Ishikawa (cell line): ENCODE measurements around the gene SYMPK.

ENCODE experiments used
- CEBPB ChIP-seq: IDR thresholded peaks from 2 replicates; pipeline ENCODE4 v1.6.1; 2012
- EP300 ChIP-seq: IDR thresholded peaks from 2 replicates; pipeline ENCODE4 v1.6.1; 2012; ENCODE audit warnings: borderline replicate concordance
- MAX ChIP-seq: IDR thresholded peaks from 2 replicates; pipeline ENCODE4 v1.6.1; 2012
- NFIC ChIP-seq: IDR thresholded peaks from 2 replicates; pipeline ENCODE4 v1.6.1; 2012
- RAD21 ChIP-seq: IDR thresholded peaks from 2 replicates; pipeline ENCODE4 v1.6.1; 2012; ENCODE audit warnings: low read depth
- REST ChIP-seq: IDR thresholded peaks from 2 replicates; pipeline ENCODE4 v1.6.1; 2012; ENCODE audit warnings: low read depth, mild to moderate bottlenecking
- TAF1 ChIP-seq: IDR thresholded peaks from 2 replicates; pipeline ENCODE4 v1.6.1; 2012; ENCODE audit warnings: low read depth, mild to moderate bottlenecking
- TCF12 ChIP-seq: IDR thresholded peaks from 2 replicates; pipeline ENCODE4 v1.6.1; 2012; ENCODE audit warnings: low read depth
- TEAD4 ChIP-seq: IDR thresholded peaks from 2 replicates; pipeline ENCODE4 v1.6.1; 2012
- USF1 ChIP-seq: IDR thresholded peaks from 2 replicates; pipeline ENCODE4 v1.6.1; 2012
- YY1 ChIP-seq: IDR thresholded peaks from 2 replicates; pipeline ENCODE4 v1.6.1; 2012; ENCODE audit warnings: low read depth
- ZBTB7A ChIP-seq: IDR thresholded peaks from 2 replicates; pipeline ENCODE4 v1.6.1; 2012; ENCODE audit warnings: low read depth

GRCh38 chr19:45784096-45784495 lies 78.9 kb downstream of the SYMPK start:
- no peak for TF ChIP-seq MAX
- TF ChIP-seq YY1, result no peak
- no peak for TF ChIP-seq RAD21
- TF ChIP-seq CEBPB, result no peak
- TF ChIP-seq EP300, result no peak
- TF ChIP-seq NFIC, result no peak
- no peak for TF ChIP-seq TCF12
- TF ChIP-seq ZBTB7A, result no peak
- no peak for TF ChIP-seq REST
- no peak for TF ChIP-seq TEAD4
- TF ChIP-seq TAF1, result no peak
- no peak for TF ChIP-seq USF1
